BE2C (cell line): Measurements from ENCODE around the gene LIPC.

ENCODE experiments used
- DNase-seq: peaks from one replicate; pipeline ENCODE4 v3.0.0-alpha.2; 2020
- H3K27me3 ChIP-seq: fragments of 250-450 bp; sonication (Bioruptor Pico); 2 replicates; pipeline ENCODE4 v1.5.1; 2020; ENCODE audit warnings: mild to moderate bottlenecking
- H3K36me3 ChIP-seq: fragments of 250-450 bp; sonication (Bioruptor Pico); 2 replicates; pipeline ENCODE4 v1.5.1; 2020; ENCODE audit warnings: mild to moderate bottlenecking
- H3K4me1 ChIP-seq: fragments of 250-450 bp; sonication (Bioruptor Pico); 2 replicates; pipeline ENCODE4 v1.5.1; 2020
- H3K4me3 ChIP-seq: 2 replicates; pipeline ENCODE4 v1.5.1; 2011; ENCODE audit warnings: low read depth, low read length
- H3K9me3 ChIP-seq: fragments of 250-450 bp; sonication (Bioruptor Pico); 2 replicates; pipeline ENCODE4 v1.5.1; 2020
- CTCF ChIP-seq: IDR thresholded peaks from 2 replicates; pipeline ENCODE4 v1.5.1; 2012; ENCODE audit warnings: mild to moderate bottlenecking, low read depth, low read length

LIPC gene

DNA sequence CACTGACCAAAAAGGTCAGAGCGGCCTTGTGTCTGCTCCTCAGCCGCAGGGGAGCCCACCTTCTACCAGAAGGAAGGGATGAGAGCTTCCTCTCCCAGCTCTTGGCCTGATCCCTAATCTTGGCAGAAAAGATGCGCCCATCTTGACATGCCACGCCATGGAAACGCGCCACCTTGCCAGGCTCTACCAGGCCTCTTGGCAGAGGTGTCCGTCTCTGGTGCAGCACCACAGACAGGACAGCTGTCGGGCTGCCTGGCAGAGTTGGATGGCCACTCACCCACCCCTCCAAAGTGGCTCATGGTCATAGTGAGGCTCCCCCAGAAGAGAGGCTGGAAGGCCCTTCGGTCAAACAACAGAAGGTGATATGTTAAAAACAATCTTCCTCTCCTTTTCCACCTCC is 105.2 kb downstream of the LIPC start:
- Histone ChIP-seq H3K4me3 (no peak overlapping the region), H3K27me3 (no peaks in the 10 kb centered on the region)
- DNase-seq: no peak

DNA sequence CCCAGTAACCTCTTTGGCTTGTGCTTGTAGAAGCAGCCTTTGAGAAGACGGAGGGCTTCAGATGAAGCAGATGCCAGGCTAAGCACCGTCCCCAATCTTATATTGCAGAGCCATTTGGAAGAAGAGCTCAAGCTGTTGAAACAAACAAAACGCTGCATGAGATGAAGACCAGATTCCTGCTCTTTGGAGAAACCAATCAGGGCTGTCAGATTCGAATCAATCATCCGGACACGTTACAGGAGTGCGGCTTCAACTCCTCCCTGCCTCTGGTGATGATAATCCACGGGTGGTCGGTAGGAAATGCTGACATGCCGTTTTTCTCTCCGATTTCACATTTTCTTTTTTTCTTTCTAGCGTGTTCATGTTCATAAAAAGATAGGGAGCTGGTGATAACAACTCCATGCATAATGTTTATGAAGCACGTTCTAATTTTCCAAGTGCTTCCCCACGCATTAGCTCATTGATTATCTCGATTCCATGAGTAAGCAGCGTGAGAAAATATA is 106.5 kb downstream of the LIPC start:
- Histone ChIP-seq H3K27me3 (no peaks in the 10 kb centered on the region), H3K4me1 (no peaks in the 10 kb centered on the region; the same call in 1 of the 2 replicates), H3K4me3 (no peak overlapping the region), H3K9me3 (no peaks in the 10 kb centered on the region), H3K36me3 (no peaks in the 10 kb centered on the region)
- TF ChIP-seq CTCF: no peak
- DNase-seq: no peak

More for the DNA sequence above, 105.2 kb downstream of the LIPC start:
- no peak for TF ChIP-seq CTCF
- Histone ChIP-seq H3K4me1 (no peaks in the 10 kb centered on the region; the same call in 1 of the 2 replicates), H3K9me3 (no peaks in the 10 kb centered on the region), H3K36me3 (no peaks in the 10 kb centered on the region)

GRCh38 chr15:58538901-58539300 is 107.1 kb downstream of the LIPC start:
- no peaks in the 10 kb centered on the region for H3K27me3 ChIP-seq
- H3K4me1 ChIP-seq: no peaks in the 10 kb centered on the region; the same call in 1 of the 2 replicates
- TF ChIP-seq CTCF: no peak
- no peaks in the 10 kb centered on the region for H3K36me3 ChIP-seq
- H3K9me3 ChIP-seq: no peaks in the 10 kb centered on the region
- H3K4me3 ChIP-seq: no peak overlapping the region
- no peak for DNase-seq

- Histone ChIP-seq H3K4me1 (no peaks in the 10 kb centered on the region; the same call in 1 of the 2 replicates), H3K4me3 (no peak overlapping the region), H3K27me3 (no peaks in the 10 kb centered on the region), H3K36me3 (no peaks in the 10 kb centered on the region), H3K9me3 (no peaks in the 10 kb centered on the region)
- DNase-seq: no peak
- no peak for TF ChIP-seq CTCF
Observed at GRCh38 chr15:58539548-58539947, 107.8 kb downstream of the LIPC start.

- H3K9me3 ChIP-seq: no peaks in the 10 kb centered on the region
- H3K4me3 ChIP-seq: no peak overlapping the region
- DNase-seq: no peak
- H3K27me3 ChIP-seq: no peaks in the 10 kb centered on the region
- no peaks in the 10 kb centered on the region; the same call in 1 of the 2 replicates for H3K4me1 ChIP-seq
- no peaks in the 10 kb centered on the region for H3K36me3 ChIP-seq
- TF ChIP-seq CTCF: no peak
Observed at GRCh38 chr15:58541410-58542087, 109.8 kb downstream of the LIPC start.

DNA sequence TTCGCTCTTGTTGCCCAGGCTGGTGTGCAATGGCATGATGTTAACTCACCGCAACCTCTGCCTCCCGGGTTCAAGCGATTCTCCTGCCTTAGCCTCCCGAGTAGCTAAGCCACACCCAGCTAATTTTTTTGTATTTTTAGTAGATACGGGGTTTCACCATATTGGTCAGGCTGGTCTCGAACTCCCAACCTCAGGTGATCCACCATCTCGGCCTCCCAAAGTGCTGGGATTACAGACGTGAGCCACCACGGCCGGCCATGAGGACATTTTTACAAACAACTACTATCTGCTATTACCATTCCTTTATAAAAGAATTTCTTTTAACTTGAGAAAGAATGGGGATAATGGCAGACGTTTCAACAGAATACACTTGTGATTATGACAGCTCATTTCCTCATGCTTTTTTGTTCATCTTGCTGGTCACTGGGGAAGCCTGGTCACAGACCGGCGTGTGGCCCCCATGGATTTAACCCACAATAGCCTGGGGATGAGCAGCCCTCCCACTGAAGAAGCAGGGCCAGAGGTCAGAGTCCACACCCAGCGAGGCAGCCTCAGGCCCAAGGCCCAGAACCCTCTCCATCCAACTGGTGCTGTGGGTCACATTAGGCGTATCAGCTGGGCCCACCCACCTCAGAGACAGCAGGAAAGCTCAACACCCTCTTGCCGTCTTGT is 112.0 kb downstream of the LIPC start:
- Histone ChIP-seq H3K4me3 (no peak overlapping the region), H3K36me3 (no peaks in the 10 kb centered on the region), H3K9me3 (no peaks in the 10 kb centered on the region), H3K4me1 (peaks cover 4% of the 10 kb centered on the region; the same call in 1 of the 2 replicates), H3K27me3 (no peaks in the 10 kb centered on the region)
- no peak for DNase-seq
- TF ChIP-seq CTCF: no peak
